Measurements from ENCODE around the gene ZNF253.

The ZNF253 gene

GRCh38 chr19:19826875-19827274, 38.8 kb upstream of the ZNF253 start:
- Histone ChIP-seq H2AFZ (ENCODE audit: low read length) (no peak overlapping the region), H4K20me1 (ENCODE audit: insufficient read depth, low read length) (no peaks in the 10 kb centered on the region), H3K79me2 (ENCODE audit: low read length) (no peaks in the 10 kb centered on the region), H3K9ac (ENCODE audit: low read length) (no peak overlapping the region), H3K9me2 (replicated peaks; ENCODE audit: insufficient read depth, low read length) (no peaks in the 10 kb centered on the region), H3K27ac (ENCODE audit: low read length) (no peak overlapping the region), H3K27me3 (replicated peaks; ENCODE audit: insufficient read depth, low read length) (no peaks in the 10 kb centered on the region), H3K9me3 (replicated peaks; ENCODE audit: insufficient read depth, low read length) (peaks cover 3% of the 10 kb centered on the region; the same call in 1 of the 2 replicates), H3K36me3 (replicated peaks; ENCODE audit: insufficient read depth, low read length) (no peaks in the 10 kb centered on the region), H3K4me3 (ENCODE audit: low read length) (no peak overlapping the region), H3K4me1 (ENCODE audit: low read length) (0 out of 2 replicates have a peak, but pooled peaks cover 8% of the 10 kb centered on the region), H3K4me2 (ENCODE audit: low read depth, low read length) (no peak overlapping the region), H3F3A (ENCODE audit: insufficient read depth, low read length) (no peaks in the 10 kb centered on the region)
- TF ChIP-seq CTCF (IDR thresholded peaks at IDR 0.05; ENCODE audit: low read length) (no peak), EZH2 (optimal IDR thresholded peaks at IDR 0.05; ENCODE audit: low read depth, low read length) (no peak), EZH2phosphoT487 (IDR thresholded peaks at IDR 0.05; ENCODE audit: low read length) (no peak)
- no peak for DNase-seq

GRCh38 chr19:19835560-19836038, 30.1 kb upstream of the ZNF253 start:
- H3K9me3 ChIP-seq (replicated peaks; ENCODE audit: insufficient read depth, low read length) = peaks cover 5% of the 10 kb centered on the region; the same call in 1 of the 2 replicates
- DNase-seq = no peak

GRCh38 chr19:19847781-19848180, 17.9 kb upstream of the ZNF253 start:
- TF ChIP-seq EZH2 (optimal IDR thresholded peaks at IDR 0.05; ENCODE audit: low read depth, low read length) (no peak), CTCF (IDR thresholded peaks at IDR 0.05; ENCODE audit: low read length) (no peak), EZH2phosphoT487 (IDR thresholded peaks at IDR 0.05; ENCODE audit: low read length) (no peak)
- Histone ChIP-seq H3K4me1 (ENCODE audit: low read length) (no peaks in the 10 kb centered on the region), H3K36me3 (replicated peaks; ENCODE audit: insufficient read depth, low read length) (no peaks in the 10 kb centered on the region), H3F3A (ENCODE audit: insufficient read depth, low read length) (no peaks in the 10 kb centered on the region), H3K9ac (ENCODE audit: low read length) (no peak overlapping the region), H3K27me3 (replicated peaks; ENCODE audit: insufficient read depth, low read length) (no peaks in the 10 kb centered on the region), H3K9me3 (replicated peaks; ENCODE audit: insufficient read depth, low read length) (no peaks in the 10 kb centered on the region; the same call in 1 of the 2 replicates), H3K79me2 (ENCODE audit: low read length) (no peaks in the 10 kb centered on the region), H3K4me3 (ENCODE audit: low read length) (no peak overlapping the region), H4K20me1 (ENCODE audit: insufficient read depth, low read length) (no peaks in the 10 kb centered on the region), H3K4me2 (ENCODE audit: low read depth, low read length) (no peak overlapping the region), H2AFZ (ENCODE audit: low read length) (no peak overlapping the region), H3K9me2 (replicated peaks; ENCODE audit: insufficient read depth, low read length) (no peaks in the 10 kb centered on the region), H3K27ac (ENCODE audit: low read length) (no peak overlapping the region)
- DNase-seq = no peak

More at GRCh38 chr19:19835560-19836038, 30.1 kb upstream of the ZNF253 start:
- H3K27me3 ChIP-seq (replicated peaks; ENCODE audit: insufficient read depth, low read length) = no peaks in the 10 kb centered on the region
- H3K27ac ChIP-seq (ENCODE audit: low read length) = no peak overlapping the region
- H2AFZ ChIP-seq (ENCODE audit: low read length) = no peak overlapping the region
- H3K4me2 ChIP-seq (ENCODE audit: low read depth, low read length) = no peak overlapping the region
- no peak overlapping the region for H3K4me3 ChIP-seq (ENCODE audit: low read length)
- TF ChIP-seq EZH2phosphoT487 (IDR thresholded peaks at IDR 0.05; ENCODE audit: low read length) = no peak
- TF ChIP-seq EZH2 (optimal IDR thresholded peaks at IDR 0.05; ENCODE audit: low read depth, low read length) = no peak
- TF ChIP-seq CTCF (IDR thresholded peaks at IDR 0.05; ENCODE audit: low read length) = no peak
- H3K36me3 ChIP-seq (replicated peaks; ENCODE audit: insufficient read depth, low read length) = no peaks in the 10 kb centered on the region
- H4K20me1 ChIP-seq (ENCODE audit: insufficient read depth, low read length) = no peaks in the 10 kb centered on the region
- H3K9ac ChIP-seq (ENCODE audit: low read length) = no peak overlapping the region
- no peaks in the 10 kb centered on the region for H3K79me2 ChIP-seq (ENCODE audit: low read length)
- no peaks in the 10 kb centered on the region for H3F3A ChIP-seq (ENCODE audit: insufficient read depth, low read length)
- no peaks in the 10 kb centered on the region for H3K4me1 ChIP-seq (ENCODE audit: low read length)
- no peaks in the 10 kb centered on the region for H3K9me2 ChIP-seq (replicated peaks; ENCODE audit: insufficient read depth, low read length)
